ENCODE results near the gene CPVL.
A peak's percentile ranks its signal among the peaks of the same experiment; 100 is the strongest.
"Not testable (repeated sequence)": the region's sequence is repeated elsewhere in the genome, so short reads cannot be mapped to it uniquely, and the experiment has no call there.

Gene CPVL

DNA sequence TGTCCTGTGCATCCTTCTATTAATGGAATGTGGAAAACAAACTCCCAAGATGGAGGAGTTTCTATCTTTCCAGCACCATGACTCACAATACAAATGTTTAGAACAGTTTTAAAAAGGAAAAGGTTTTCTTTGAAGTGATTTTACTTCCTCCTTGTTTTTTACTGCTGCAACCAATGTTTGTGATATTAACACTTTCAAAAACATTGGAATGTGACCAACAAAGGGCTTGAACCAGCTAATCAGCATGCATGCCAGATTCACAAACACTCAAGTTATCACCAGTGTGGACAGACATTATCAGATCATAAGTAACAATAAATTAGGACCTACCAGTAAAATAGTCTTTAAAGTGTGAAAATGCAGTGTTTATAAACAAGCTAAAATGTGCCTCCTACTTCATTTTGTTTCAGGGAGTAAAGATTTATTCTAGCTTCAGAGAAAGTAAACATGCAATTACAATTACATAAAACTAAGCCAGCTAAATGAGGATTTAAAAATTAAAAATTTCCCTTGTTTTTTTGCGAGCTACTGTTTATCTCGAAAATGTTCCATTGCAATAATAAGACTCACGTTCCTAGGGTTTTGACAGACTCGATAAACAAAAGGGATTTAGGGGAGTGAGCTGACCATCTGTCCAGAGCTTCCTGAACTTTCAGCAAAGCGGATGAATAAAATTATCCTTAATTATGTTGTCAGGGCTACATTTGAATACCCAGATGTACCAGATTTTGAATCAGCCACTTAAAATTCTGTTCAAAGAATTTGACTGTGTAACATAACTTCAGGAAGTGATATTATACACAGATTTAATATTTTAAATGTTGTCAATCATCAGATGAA, 29.8 kb downstream of the CPVL start:
- no peak for DNase-seq

GRCh38 chr7:29115753-29116152, 30.6 kb downstream of the CPVL start:
- no peak for DNase-seq

- no peak for DNase-seq
Observed at GRCh38 chr7:29115130-29115687, 31.1 kb downstream of the CPVL start.

DNA sequence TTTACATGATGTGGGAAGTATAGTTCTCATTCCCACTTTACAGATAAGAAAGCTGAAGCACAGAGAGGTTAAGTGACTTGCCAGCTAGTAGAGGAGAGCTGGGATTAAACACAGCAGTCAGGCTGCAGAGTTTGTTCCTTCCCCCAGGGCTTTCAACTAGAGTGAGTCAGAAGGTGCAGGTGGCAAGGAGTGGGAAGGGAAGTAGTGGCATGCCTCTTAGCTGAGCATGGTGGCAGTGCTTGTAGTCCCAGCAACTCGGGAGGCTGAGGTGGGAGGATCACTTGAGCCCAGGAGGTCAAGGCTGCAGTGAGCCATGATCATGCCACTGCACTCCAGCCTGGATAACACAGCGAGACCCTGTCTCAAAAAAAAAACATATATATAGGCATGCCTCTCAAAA, 32.1 kb downstream of the CPVL start:
- DNase-seq = not testable (repeated sequence)

GRCh38 chr7:29113384-29114102, 32.8 kb downstream of the CPVL start:
- no peak for DNase-seq

DNA sequence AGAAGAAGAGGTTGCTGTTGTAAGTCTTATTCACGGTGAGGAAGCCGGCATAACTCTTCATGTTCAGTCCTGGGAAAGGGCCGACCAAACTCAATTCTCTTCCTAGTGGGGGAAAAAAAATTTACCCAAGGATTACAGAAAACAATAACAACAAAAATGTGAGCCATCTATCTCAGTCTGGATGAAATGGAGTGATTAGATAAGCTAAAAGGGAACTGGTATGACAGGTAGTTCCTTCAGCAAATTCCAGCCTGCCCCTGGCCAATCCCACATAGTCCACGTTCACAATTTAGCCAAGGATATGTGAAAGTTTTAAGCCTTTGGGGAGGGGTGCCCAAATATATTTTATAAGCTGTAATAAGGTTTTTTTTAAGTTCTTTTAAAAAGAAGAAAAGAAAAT, 33.6 kb downstream of the CPVL start:
- no peak for DNase-seq

- no peak for DNase-seq
Observed at GRCh38 chr7:29109899-29110298, 36.4 kb downstream of the CPVL start.

GRCh38 chr7:29109358-29109757, 37.0 kb downstream of the CPVL start:
- no peak for DNase-seq

GRCh38 chr7:29107056-29107455, 39.3 kb downstream of the CPVL start:
- DNase-seq = no peak

DNA sequence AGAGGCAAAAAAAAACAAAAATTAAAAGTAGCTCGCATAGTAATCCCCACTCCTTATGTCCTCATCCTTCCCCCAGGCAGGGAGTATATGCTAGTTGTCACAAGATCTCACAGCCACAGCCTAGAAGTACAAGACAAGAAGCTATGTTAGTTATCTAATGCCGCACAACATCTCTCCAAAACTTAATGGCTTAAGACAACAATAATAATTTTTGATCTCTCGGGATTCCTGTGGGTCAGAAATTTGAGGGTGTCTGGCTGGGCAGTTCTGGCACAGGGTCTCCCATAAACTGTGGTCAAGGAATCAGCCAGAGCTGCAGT, 39.7 kb downstream of the CPVL start:
- DNase-seq = no peak

DNA sequence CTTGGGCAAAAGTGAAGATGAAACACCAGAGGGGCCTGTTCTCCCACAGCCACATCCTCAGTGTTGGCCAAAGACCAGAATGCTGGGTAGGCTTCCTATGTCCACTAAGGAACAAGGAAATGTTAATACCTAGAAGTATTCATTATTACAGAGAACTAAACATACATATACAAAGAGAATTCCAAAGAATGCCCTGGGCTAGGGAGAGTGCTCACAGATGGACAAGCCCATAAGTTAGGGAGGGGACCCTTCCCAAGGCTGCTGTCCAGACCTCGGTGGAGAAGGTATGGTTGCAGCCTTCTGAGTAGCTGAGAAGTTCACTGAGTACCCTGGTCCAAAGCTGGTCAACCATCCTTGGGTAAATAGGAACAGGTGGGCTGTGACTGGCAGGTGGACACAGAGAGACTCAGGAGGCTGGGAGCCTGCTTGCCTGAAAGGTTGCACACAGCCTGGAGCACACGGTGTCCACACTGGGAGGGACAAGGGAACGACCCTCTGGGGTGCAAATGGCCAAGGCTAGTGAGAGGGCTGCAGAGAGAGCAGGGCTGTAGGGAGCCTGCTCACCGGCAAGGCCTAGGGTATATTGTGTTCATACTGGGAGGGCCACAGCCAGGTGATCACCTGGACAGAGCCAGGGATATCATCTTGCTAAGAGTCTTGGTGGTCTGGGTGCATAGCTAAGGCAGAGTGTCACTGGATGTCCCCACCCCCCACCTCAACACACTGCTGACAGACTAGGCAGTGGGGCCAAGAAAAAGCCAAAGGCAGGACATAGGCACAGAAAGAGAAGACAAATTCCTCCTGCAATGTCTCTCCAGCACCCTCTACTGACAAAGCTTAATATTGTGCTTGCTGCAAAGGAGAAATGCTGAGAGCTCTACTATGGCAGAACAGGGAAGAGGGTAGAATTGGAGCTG, 40.3 kb downstream of the CPVL start:
- peak; percentile 72 for DNase-seq

- DNase-seq = no peak
Observed at GRCh38 chr7:29105191-29105590, 41.1 kb downstream of the CPVL start.

DNA sequence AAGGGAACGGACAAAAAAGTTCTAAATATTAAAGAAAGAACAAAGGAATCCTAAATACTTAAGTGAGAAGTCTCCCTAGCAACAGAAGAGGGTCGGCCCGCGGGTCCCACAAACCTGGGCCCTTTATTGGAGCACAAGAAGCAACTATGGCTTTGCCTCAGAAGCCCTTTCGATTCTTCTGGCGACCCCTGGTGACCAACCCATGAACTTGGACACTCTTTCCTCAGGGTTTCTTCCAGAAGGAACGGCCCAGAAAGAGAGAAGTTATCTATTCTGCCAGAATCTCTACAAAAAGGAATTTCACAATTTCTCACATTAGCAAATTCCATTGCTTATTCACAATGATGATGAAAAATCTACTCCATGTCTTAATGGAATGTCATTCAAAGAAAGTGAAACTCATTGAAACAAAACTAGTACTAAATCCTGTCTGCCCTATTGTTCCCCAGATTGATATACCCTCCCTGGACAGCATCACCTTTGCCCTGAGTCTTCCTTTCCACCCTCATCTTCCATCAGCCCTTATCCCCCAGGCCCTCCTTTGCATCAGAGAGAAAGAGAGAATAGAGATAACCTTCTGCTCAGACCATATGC, 43.7 kb downstream of the CPVL start:
- peak; percentile 85 for DNase-seq

DNA sequence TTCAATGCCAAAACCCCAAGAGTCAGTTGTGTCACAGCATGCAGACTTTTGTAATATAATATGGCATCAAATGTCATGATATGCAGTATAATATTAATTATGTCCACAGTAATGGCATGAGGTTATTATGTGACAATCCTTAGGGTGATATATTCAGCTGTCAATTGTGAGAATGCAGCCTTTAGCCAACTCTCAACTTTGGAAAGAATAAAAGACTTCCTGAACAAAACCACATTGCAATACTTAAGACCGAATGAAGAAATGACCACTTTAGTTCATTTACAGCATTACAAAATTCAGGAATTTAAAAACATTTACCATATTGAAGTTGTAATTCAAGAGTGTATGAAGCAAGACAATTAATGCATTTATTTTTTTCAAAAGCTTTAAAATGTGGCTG, 45.4 kb downstream of the CPVL start:
- no peak for DNase-seq

DNA sequence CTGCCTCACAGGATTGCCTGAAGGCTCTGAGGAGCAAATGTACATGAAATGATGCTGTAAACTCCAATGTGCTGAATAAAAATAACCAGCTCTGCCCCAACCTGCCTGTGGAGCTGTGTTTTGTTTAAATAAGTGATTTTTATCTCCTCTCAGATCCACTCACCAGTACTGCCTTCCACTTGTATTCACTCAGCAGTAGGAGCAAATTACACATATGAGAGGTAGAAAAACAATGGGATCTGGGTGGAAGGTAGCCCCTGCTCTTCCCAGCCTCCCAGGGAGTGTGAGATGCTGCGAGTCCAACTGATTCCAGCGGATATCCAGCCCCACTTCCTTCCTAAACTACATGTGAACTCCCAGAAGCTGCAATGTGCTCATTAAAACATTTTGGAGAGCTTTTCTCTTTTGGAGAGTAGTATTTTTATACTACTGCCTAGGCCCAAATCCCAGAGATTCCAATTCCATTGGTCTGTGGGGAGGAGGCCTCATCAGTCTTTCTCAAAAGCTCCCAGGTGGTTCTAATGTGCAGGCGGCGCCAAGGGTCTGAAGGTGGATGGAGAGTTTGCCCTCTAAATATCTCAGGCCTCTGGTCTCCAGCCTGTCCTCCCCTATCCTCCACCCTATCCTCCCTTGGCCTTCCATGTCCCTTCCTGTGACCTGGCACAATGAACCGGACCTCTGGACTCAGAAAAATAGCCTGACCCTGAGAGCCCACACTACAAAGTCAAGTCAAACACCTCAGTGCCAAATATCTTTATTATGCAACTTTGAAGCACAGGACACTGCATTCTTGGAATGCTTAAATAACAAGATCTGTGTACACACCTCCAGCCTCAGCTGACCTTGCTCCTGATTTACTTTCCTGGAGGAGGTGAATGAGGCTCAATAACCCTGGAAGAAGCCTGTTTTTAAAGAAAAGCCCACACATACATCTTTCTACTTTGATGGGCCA, 46.2 kb downstream of the CPVL start:
- DNase-seq = peak; percentile 48

- no peak for DNase-seq
Observed at GRCh38 chr7:29096446-29096730, 49.9 kb downstream of the CPVL start.

DNA sequence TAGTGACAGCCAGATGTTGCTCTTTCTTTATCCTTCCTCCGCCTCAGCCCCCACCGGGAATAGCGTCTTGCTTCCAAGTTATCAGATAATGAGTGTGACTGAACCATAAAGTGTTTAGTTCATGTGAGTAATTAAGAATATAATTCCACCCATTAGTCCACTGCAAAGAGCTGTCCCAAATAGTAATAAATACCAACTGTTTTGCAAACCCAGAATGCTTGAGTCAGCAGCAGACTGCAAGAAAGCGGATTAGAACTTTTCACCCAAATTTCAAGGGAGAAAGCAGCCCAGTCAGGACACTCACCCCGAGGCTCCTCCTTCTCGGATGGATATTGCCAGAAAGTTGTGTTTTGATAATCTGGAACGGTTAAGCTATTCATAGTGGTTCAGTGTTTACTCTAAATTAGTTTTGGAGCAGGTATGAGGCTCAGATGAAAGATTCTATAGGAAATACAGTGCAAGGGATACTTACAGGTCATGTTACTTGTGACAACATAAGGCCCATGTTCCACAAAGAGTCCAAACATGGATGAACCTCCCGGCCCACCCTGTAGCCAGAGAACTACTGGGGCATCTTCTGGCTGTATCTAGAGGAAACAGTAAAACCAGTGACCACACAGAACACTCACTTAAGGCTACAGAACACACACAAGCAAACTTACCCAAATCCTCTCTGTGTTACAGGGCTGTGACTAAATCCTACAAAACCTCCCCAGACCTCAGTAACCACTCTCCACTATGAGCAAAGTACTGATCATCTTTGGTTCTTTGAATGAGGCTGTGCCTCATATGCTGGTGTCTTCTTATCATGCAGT, 50.5 kb downstream of the CPVL start:
- DNase-seq = no peak

GRCh38 chr7:29093091-29093490, 53.2 kb downstream of the CPVL start:
- not testable (repeated sequence) for DNase-seq

DNA sequence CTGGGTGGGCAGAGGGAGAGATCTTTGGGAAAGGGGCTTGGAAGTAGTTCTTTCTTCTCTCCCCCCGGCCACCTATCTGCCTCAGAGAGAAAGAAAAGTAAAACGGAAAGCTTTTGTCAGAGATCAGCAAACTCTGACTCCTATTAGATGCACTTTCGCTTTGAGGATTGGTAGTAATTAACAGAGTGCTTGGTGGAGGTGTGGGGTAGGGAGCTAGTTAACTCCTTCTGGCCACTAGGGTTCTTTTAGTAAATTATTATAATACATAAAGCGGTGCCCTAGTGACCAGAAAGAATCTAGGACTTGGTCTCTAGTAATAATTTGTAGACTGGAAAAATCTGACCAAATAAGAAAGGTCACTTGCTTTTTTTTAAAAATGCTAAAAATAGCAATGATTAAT, 54.6 kb downstream of the CPVL start:
- DNase-seq = no peak

DNA sequence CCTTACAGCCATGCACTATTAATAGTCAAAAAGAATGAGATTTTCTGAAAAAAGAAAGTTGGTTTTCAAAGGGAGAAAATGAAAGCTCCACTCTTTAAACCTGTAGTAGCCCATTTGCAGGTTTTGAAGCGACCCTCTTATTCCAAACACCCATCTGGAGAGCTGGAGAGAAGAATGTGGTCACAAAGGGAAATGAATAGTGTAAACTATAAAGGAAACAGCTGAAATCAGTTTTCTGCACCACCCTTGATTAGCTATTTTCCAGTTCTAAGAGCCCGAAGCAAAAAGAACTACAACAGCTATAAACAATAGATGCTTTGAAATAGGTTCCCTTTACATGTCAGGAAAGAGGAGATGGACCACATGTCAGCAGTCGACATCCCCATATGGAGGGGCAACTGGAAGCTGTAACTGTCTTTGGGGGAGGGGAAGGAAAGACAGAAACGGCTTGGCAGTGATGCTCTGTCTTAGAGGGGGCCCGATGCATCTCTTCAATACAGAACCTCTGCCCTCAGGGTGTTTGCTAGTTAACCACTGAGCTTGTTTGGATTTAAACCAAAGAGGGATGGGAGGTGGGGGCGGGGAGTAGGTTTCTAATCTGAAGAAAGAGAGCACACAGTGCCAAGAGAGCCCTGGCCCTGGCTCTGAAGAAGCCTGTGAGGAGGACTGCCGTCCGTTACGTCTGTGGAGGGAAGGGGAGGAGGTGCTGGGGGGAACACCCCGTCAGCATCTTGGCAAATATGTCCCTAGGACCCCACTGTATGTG, 55.3 kb downstream of the CPVL start:
- DNase-seq = peak; percentile 43

Data from right hindlimb (tissue), 1 donor.